GM12878 (cell line): Measurements from ENCODE around the gene PADI3. TPM values are rescaled to one million over a fixed set of nuclear protein-coding genes. Genes with fewer than 3 reads are reported as not detected.

ENCODE experiments used
- ATAC-seq: fragments of 200-7000 bp; cut with Tn5 transposase; 3 replicates; pipeline ENCODE4 v1.9.1; 2020; ENCODE audit warnings: mild to moderate bottlenecking, moderate library complexity
- BruUV-seq: library from RNA; stranded (reverse); fragments of 400-500 nt; replicated peaks from 2 replicates; lab custom pipeline; 2021; lab: Mats Ljungman, UMichigan
- CTCF ChIA-PET: fragments of 300-600 bp; sonication (Branson Sonifier 250); formaldehyde crosslinking; extraction: SDS; loops from one replicate; lab custom pipeline; 2021; ENCODE audit warnings: inconsistent platforms; lab: Yijun Ruan, JAX
- POLR2A ChIA-PET: fragments of 350-600 bp; formaldehyde crosslinking; extraction: SDS; loops from one replicate; lab custom pipeline; 2021; ENCODE audit warnings: inconsistent platforms; lab: Charles Lee
- RAD21 ChIA-PET: fragments of 300-600 bp; sonication (Branson Sonifier 250); formaldehyde crosslinking; loops from one replicate; lab custom pipeline; 2023; ENCODE audit warnings: antibody characterized with exemption; ENCODE audit not compliant: unreplicated experiment; lab: Charles Lee
- SMC1A ChIA-PET: fragments of 300-600 bp; sonication (Branson Sonifier 250); formaldehyde crosslinking; loops from one replicate; lab custom pipeline; 2023; ENCODE audit not compliant: unreplicated experiment, uncharacterized antibody; lab: Charles Lee
- DNase-seq: peaks from one replicate; pipeline ENCODE4 v3.0.0-alpha.2; 2011; ENCODE audit warnings: low read depth, low spot score
- FAIRE-seq: peaks from 3 replicates; lab custom pipeline; 2011; peaks lifted over from hg19 to GRCh38; lab: Jason Lieb, UNC
- H2AFZ ChIP-seq: 2 replicates; pipeline ENCODE4 v1.6.0; 2011; ENCODE audit warnings: low read depth, low read length, control low read depth; ENCODE audit not compliant: control insufficient read depth
- H3K27ac ChIP-seq: 2 replicates; pipeline ENCODE4 v1.5.1; 2011; ENCODE audit warnings: control low read depth; ENCODE audit not compliant: control insufficient read depth, insufficient read depth
- H3K27me3 ChIP-seq, 2 experiments: replicated peaks in 1 of 2; 2 replicates each; pipeline versions ENCODE4 v1.6.0 to v1.6.1; 2011; ENCODE audit warnings: low read length in 1 of 2; ENCODE audit not compliant: control insufficient read depth in 2 of 2, insufficient read depth in 2 of 2
- H3K36me3 ChIP-seq, 2 experiments: 2 replicates each; pipeline ENCODE4 v1.5.1; 2011; ENCODE audit warnings: low read length in 1 of 2; ENCODE audit not compliant: control insufficient read depth in 2 of 2, insufficient read depth in 2 of 2
- H3K4me1 ChIP-seq: 2 replicates; pipeline ENCODE4 v1.6.1; 2011; ENCODE audit warnings: mild to moderate bottlenecking, low read length, moderate library complexity, mixed read lengths; ENCODE audit not compliant: control insufficient read depth, insufficient read depth
- H3K4me2 ChIP-seq: 2 replicates; pipeline ENCODE4 v1.6.0; 2011; ENCODE audit warnings: control low read depth; ENCODE audit not compliant: control insufficient read depth, insufficient read depth
- H3K4me3 ChIP-seq: fragments of 200-600 bp; sonication (generic); 2 replicates; pipeline ENCODE4 v1.5.1; 2016
- H3K79me2 ChIP-seq: 2 replicates; pipeline ENCODE4 v1.6.0; 2011; ENCODE audit warnings: low read length; ENCODE audit not compliant: control insufficient read depth, insufficient read depth
- H3K9ac ChIP-seq: 2 replicates; pipeline ENCODE4 v1.8.0; 2011; ENCODE audit warnings: low read length, control low read depth, mixed read lengths; ENCODE audit not compliant: control insufficient read depth, insufficient read depth
- H3K9me3 ChIP-seq: replicated peaks from 3 replicates; pipeline ENCODE4 v1.5.1; 2011; ENCODE audit warnings: mild to moderate bottlenecking, low read length; ENCODE audit not compliant: control insufficient read depth, insufficient read depth
- H4K20me1 ChIP-seq: 2 replicates; pipeline ENCODE4 v1.6.0; 2011; ENCODE audit not compliant: control insufficient read depth, insufficient read depth
- BCL11A ChIP-seq: IDR thresholded peaks from 2 replicates; pipeline ENCODE4 v1.6.1; 2011; ENCODE audit warnings: low read depth, low read length
- FOXM1 ChIP-seq: IDR thresholded peaks from 2 replicates; pipeline ENCODE4 v1.6.1; 2012; ENCODE audit warnings: low read depth, mild to moderate bottlenecking, inconsistent platforms, low read length, moderate library complexity
- GATAD2B ChIP-seq: fragments of 450-650 bp; conservative IDR thresholded peaks from 2 replicates; pipeline ENCODE4 v1.6.1; 2017; ENCODE audit warnings: low read depth, mild to moderate bottlenecking, moderate library complexity
- MLLT1 ChIP-seq: fragments of 450-650 bp; IDR thresholded peaks from 2 replicates; pipeline ENCODE4 v1.6.1; 2016; ENCODE audit warnings: mild to moderate bottlenecking
- NR2C2 ChIP-seq: IDR thresholded peaks from 2 replicates; pipeline ENCODE4 v1.6.1; 2011; ENCODE audit warnings: borderline replicate concordance, low read depth; ENCODE audit not compliant: control insufficient read depth, insufficient read length
- SKIL ChIP-seq: fragments of 450-650 bp; IDR thresholded peaks from 2 replicates; pipeline ENCODE4 v1.6.1; 2017; ENCODE audit warnings: mild to moderate bottlenecking, low read depth, inconsistent platforms; ENCODE audit not compliant: poor library complexity, severe bottlenecking
- TARDBP ChIP-seq: IDR thresholded peaks from 2 replicates; pipeline ENCODE4 v1.6.1; 2016; ENCODE audit warnings: borderline replicate concordance
- TBL1XR1 ChIP-seq: IDR thresholded peaks from 2 replicates; pipeline ENCODE4 v1.6.1; 2012; ENCODE audit warnings: low read depth, low read length, improper control_type of control experiment
- ZNF592 ChIP-seq: fragments of 450-650 bp; IDR thresholded peaks from 2 replicates; pipeline ENCODE4 v1.6.1; 2017; ENCODE audit warnings: mild to moderate bottlenecking, moderate library complexity
- ZZZ3 ChIP-seq: IDR thresholded peaks from 2 replicates; pipeline ENCODE4 v1.6.1; 2011; ENCODE audit warnings: low read depth; ENCODE audit not compliant: control insufficient read depth, insufficient read length
- WGBS: methylation state at CpG from one replicate; pipeline ENCODE4 v1.1.6; 2016; ENCODE audit warnings: low lambda C conversion rate; ENCODE audit not compliant: insufficient replicate concordance, insufficient coverage; ENCODE audit errors: missing lambda C conversion rate; 5-methylcytosine and 5-hydroxymethylcytosine counted together
- in situ Hi-C: fragments of 300-500 bp; cut with MboI; formaldehyde crosslinking; loops from 9 replicates; pipeline ENCODE4 v1.14.3; 2018; ENCODE audit warnings: mixed read lengths
- intact Hi-C: fragments of 100-400 bp; cut with micrococcal nuclease; formaldehyde crosslinking; loops from one replicate; pipeline ENCODE4 v1.14.2; 2022; ENCODE audit not compliant: unreplicated experiment
- polyA plus RNA-seq, 11 experiments: library from polyadenylated mRNA; depleted of rRNA in 4 of 11; unstranded in 6 of 11; stranded (reverse) in 5 of 11; fragments of >200 nt; fragmentation: Nextera tagmentation in 4 of 11; fragmentation: Illumina TruSeq in 1 of 11; extraction: Ambion mirVana in 4 of 11; extraction: Trizol in 1 of 11; gene quantifications; 1 replicate in 1 of 11; 2 replicates in 10 of 11; pipeline versions ENCODE4 v1.2.1 to v1.2.3, GENCODE V29; 2011 to 2016; ENCODE audit warnings: inconsistent platforms in 2 of 11, missing spikeins in 2 of 11, low read depth in 1 of 11
- total RNA-seq, 4 experiments: library from RNA; depleted of rRNA in 3 of 4; stranded (reverse); fragments of >200 nt in 3 of 4; fragmentation: Illumina TruSeq in 1 of 4; extraction: Trizol in 1 of 4; gene quantifications; 2 replicates each; pipeline versions ENCODE4 v1.2.1 to v1.2.3, GENCODE V29; 2013 to 2021

Gene PADI3
- total and polyA plus RNA-seq, 10 of the 15 experiments (the other 5 are each of a cell fraction or from before 2014, with no cell fraction given): 0.01 TPM; not detected in 9

- SMC1A ChIA-PET: interaction anchor here (0.8 to 12.3 kb wide), 6 partner anchors 8 to 181 kb away, joined by 3 to 236 read pairs (median 17); partner anchors contain the start of gene PADI2
- RAD21 ChIA-PET: interaction anchor here (1.1 to 9.5 kb wide), 8 partner anchors 9 to 286 kb away, joined by 3 to 186 read pairs (median 4); partner anchors contain the start of gene PADI2
- H3K4me2 ChIP-seq: no peak overlapping the region
- 47% methylated on average over 4 of the region's 4 CpGs for WGBS
- DNase-seq: no peak
- no TSS peak for BruUV-seq
- H3K27me3 ChIP-seq: peaks cover 0 to 2% of the 10 kb centered on the region in 2 experiments; a peak in 1 of 4 replicates
- in situ Hi-C loops: loop anchor here (5.0 to 10.0 kb wide), 3 partner anchors 110 to 293 kb away; no protein-coding TSS in a partner anchor
- CTCF ChIA-PET: interaction anchor here (0.6 to 12.7 kb wide), 20 partner anchors 9 to 180 kb away, joined by 3 to 315 read pairs (median 5); partner anchors contain the start of gene PADI2
- H3K36me3 ChIP-seq: no peaks in the 10 kb centered on the region
- TF ChIP-seq GATAD2B (no peak), MLLT1 (no peak), ZNF592 (no peak), NR2C2 (no peak), TARDBP (no peak), BCL11A (no peak), FOXM1 (no peak), TBL1XR1 (no peak), ZZZ3 (no peak), SKIL (no peak)
- TF ChIP-seq, all 136 proteins: peak for 0
- Histone ChIP-seq H3K9me3 (no peaks in the 10 kb centered on the region), H3K4me1 (no peaks in the 10 kb centered on the region), H3K27ac (no peak overlapping the region), H2AFZ (no peak overlapping the region), H3K4me3 (no peak overlapping the region), H4K20me1 (no peaks in the 10 kb centered on the region), H3K79me2 (no peaks in the 10 kb centered on the region), H3K9ac (no peak overlapping the region)
- POLR2A ChIA-PET: interaction anchor here (1.1 to 2.1 kb wide), 2 partner anchors 96 to 113 kb away, joined by 3 to 5 read pairs; no protein-coding TSS in a partner anchor
- ATAC-seq: no peak
- no peak for FAIRE-seq
- intact Hi-C loops: loop anchor here (1.0 to 10.0 kb wide), 3 partner anchors 97 to 178 kb away; no protein-coding TSS in a partner anchor
Observed at GRCh38 chr1:17237561-17237903, 11.4 kb upstream of the PADI3 start.
